ENCODE data around the gene LRRC47.

GRCh38 chr1:3741566-3742438 lies 54.5 kb downstream of the LRRC47 start:
- no peak for TF ChIP-seq TCF4 (CRISPR knock-in tag; IDR thresholded peaks at IDR 0.05; ENCODE audit: borderline replicate concordance)
- TF ChIP-seq ZFP3 (CRISPR knock-in tag; IDR thresholded peaks at IDR 0.05): no peak
- TF ChIP-seq OSR1 (CRISPR knock-in tag; IDR thresholded peaks at IDR 0.05): no peak
- TF ChIP-seq ISL1 (CRISPR knock-in tag; IDR thresholded peaks at IDR 0.05): no peak
- TF ChIP-seq ZNF8 (CRISPR knock-in tag; IDR thresholded peaks at IDR 0.05): no peak
- TF ChIP-seq POU6F1 (CRISPR knock-in tag; IDR thresholded peaks at IDR 0.05; ENCODE audit: borderline replicate concordance, low read depth): no peak

Data from SK-N-SH treated with all-trans-retinoic acid at 6 μM for 48 hours (cell line).